ENCODE data around the gene PPP6R2. TPM values are rescaled to one million over a fixed set of nuclear protein-coding genes. Genes with fewer than 3 reads are reported as not detected.
A peak's percentile ranks its signal among the peaks of the same experiment; 100 is the strongest.

PPP6R2 gene
- polyA plus RNA-seq (ENCODE audit: insufficient read depth in 1 of 5, insufficient read length in 5 of 5, low replicate concordance in 1 of 5), result 10 to 100 TPM; 33.1 to 54.7 (median 41.0) TPM
- long read RNA-seq, donor 1, full-length matches to known transcripts, result 12 of 34 reads
- long read RNA-seq, donor 1, partial matches to known transcripts, result 22 of 34 reads
- long read RNA-seq, donor 1, other reads (novel, unspliced or antisense), result 0 of 34 reads
- long read RNA-seq, donor 2, full-length matches to known transcripts, result 5 of 5 reads
- long read RNA-seq, donor 2, partial matches to known transcripts, result 0 of 5 reads
- long read RNA-seq, donor 2, other reads (novel, unspliced or antisense), result 0 of 5 reads
- long read RNA-seq, donor 3, full-length matches to known transcripts, result 5 of 12 reads
- long read RNA-seq, donor 3, partial matches to known transcripts, result 7 of 12 reads
- long read RNA-seq, donor 3, other reads (novel, unspliced or antisense), result 0 of 12 reads
- long read RNA-seq, donor 4, partial matches to known transcripts, result 31 of 33 reads
- long read RNA-seq, donor 4, other reads (novel, unspliced or antisense), result 0 of 33 reads
- long read RNA-seq, donor 5, partial matches to known transcripts, result 31 of 34 reads
- long read RNA-seq, donor 5, other reads (novel, unspliced or antisense), result 0 of 34 reads
- long read RNA-seq, donor 6, full-length matches to known transcripts, result 6 of 50 reads
- long read RNA-seq, donor 6, partial matches to known transcripts, result 44 of 50 reads
- long read RNA-seq, donor 6, other reads (novel, unspliced or antisense), result 0 of 50 reads
- long read RNA-seq, donor 7, full-length matches to known transcripts, result 4 of 33 reads
- long read RNA-seq, donor 7, partial matches to known transcripts, result 29 of 33 reads
- long read RNA-seq, donor 7, other reads (novel, unspliced or antisense), result 0 of 33 reads
- long read RNA-seq, donor 8, full-length matches to known transcripts, result 2 of 2 reads
- long read RNA-seq, donor 8, partial matches to known transcripts, result 0 of 2 reads
- long read RNA-seq, donor 8, other reads (novel, unspliced or antisense), result 0 of 2 reads

DNA sequence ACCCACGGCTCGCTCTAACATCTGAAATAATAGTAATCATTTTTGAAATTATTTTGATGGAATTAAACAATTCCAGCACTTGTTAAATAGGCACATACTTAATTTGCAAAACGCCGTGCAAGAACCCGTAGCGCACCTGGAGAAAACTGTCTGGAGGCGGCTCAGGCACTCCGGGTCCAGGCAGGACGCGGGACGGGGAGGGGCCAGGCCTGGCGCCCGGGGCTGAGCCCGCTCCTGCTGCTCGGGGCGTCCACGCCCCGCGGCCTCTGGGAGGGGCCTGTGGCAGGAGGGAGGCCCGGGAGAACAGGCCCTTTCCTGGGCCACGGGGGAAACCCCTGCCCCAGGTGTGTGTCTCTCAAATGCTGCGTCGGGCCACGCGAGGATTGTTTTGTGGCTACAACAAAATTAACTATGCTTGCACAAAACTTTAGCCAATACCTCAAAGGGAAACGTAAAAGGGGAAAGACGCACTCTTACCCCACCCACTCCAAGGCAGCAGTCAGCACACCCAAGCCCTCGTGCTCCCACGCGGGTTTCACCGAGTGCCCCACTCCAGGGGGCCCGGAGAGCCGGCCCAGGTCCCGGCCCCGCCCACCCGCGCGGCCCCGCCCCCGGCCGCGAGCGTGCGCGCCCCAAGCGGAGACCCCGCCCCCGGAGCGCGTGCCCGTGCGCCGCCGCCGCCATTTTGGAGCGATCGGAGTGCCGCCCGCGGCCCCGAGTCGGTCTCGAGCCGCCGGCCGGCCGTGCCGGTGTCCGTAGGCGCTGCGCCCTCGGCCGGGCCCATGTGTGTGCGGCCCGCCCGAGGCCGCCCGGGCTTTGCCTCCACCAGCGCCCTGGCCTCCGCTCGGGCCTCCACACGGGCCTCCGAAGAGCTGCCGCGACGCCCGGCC, at the start of gene PPP6R2:
Gene PPP6R2 (plus strand): TSS at position 677 of the 890 bp plus-strand sequence. CDS start 50,582 bp downstream, outside the sequence.
- DNase-seq, result peak; percentile 53 to 62

DNA sequence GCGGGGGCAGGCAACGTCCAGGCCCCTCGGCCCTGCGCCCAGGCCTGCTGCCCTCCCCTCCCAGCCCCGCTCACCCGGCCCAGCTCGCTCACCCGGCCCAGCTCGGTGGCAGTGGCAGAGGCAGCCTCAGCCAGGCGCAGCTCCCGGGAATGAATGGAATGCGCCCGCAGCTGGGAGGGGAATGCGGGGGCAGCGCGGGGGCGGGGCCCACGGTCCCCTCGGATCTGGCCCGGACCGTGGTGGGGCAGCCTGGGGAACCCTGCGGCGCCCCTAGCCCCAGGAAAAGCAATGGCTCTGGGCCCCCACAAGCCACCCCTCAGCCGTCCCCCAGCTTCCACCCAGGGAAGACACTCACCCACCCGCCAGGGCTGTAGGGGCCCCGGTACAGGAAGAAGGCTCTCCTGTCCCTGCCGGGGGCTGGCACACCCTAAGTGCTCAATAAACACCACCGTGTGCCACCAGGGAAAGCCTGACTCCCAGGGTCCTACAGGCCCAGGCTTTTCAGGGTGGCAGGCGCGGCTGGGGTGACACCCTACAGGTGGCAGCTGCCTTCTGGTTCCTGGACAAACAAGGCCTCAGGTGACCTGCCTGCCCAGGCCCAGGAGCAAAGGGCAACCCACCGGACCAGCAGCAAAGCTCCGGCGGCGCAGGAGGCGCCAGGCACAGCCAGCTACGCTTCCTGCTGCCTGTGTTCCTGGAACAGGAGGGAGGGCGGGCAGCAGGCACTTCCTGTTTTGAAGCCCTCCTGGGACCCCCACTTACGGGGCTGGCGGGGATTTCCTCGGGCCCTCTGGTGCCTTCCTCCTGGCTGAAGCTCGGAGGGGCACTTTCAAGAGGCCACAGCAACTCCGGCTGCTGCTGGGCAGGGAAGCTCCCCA, 49.4 kb upstream of the PPP6R2 start:
- DNase-seq, result peak; percentile 58 to 76

DNA sequence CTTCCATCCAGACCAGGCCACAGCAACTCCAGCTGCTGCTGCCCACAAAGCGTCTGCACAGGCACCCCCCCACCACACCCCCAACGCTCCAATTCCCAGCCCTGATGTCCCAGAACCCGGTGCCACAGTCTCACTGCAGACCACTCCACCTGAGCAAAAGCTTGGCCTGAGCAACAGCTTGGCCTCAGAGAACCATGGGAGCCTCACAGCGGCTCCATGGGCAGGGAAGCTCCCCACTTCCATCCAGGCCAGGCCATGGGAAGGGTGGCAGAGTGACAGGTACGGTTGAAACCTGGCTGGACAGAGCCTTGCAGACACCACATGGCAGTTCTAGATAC, 48.8 kb upstream of the PPP6R2 start:
- DNase-seq, result no peak

GRCh38 chr22:50296658-50297490, 46.3 kb upstream of the PPP6R2 start:
- DNase-seq, result no peak

DNA sequence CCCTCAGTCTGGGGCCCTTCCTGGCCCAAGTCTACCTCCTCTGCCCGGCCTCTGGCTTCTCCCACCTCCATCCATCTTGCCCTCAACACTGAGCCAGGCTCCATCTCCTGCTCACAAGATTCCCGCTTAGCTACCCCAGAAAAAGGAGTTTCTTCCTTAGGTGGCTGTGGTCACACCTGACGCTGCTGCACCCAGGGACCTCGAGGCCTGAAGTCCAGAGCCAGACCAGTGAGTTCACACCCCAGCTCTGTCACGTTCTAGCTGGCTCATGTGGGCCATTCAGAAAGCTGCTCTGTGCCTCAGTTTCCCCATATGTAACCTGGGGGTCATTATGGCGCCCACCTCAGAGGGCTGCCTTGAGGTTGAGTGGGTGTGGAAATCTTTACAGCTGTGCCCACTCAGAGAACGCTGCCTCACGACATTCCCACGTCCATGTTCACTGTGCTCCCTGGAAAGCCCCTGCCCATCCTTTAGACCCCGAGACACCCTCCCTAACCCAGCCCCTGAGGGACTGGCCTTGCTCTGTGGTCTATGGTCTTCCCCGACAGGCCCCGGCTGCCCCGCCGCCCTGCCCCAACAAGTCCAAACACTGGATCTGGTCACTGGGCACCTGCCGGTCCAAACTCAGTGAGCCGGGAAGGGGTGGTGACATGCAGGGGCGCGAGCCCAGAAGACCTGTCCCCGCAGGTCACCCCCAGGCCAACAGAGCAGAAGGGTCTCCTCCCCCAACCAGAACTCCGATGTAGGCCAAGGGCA, 45.4 kb upstream of the PPP6R2 start:
- no peak for DNase-seq

DNA sequence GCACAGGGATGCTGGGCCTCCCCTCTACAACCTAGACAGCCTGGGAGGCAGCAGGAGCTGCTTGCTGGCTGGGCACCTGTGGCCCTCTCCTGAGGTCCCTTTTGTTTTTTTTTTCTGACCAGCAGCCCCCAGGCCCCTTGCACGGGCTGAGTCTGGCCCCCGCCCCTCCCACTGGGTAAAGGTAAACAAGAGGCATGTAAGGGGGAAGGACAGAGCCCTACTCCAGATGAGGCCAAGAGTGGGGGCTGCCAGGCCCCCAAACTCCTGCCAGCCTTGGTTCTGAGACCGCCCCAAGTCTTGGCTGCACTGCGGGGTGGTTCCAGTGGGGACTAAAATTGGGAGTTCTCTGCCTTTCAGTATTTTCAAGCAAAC, 44.9 kb upstream of the PPP6R2 start:
- no peak for DNase-seq

- DNase-seq, result no peak
Measured at GRCh38 chr22:50298937-50299784, 44.0 kb upstream of the PPP6R2 start.

GRCh38 chr22:50299785-50300619, 43.1 kb upstream of the PPP6R2 start:
- DNase-seq, result no peak

- DNase-seq, result no peak
Measured at GRCh38 chr22:50300620-50301257, 42.4 kb upstream of the PPP6R2 start.

DNA sequence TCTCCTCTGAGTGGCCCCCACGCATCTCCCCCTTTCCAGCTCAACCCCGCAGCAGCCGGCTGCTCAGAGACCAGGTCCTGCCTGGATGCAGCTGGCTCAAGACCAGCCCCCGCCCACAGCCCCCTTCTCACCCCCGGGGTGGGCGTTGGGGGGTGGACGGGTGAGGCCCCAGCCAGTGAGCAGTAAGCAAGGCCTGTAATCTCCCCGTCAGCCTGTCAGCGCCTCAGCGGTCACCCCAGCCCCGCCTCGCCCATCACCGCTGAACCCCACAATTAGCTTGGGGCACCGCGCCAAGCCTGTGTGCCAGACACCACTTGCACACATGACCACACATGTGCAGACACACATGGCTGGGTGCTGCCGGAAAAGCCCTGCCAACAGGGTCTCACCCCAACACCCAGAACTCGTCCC, 41.5 kb upstream of the PPP6R2 start:
- DNase-seq, result peak in 1 of 2 donors; percentile 53

DNA sequence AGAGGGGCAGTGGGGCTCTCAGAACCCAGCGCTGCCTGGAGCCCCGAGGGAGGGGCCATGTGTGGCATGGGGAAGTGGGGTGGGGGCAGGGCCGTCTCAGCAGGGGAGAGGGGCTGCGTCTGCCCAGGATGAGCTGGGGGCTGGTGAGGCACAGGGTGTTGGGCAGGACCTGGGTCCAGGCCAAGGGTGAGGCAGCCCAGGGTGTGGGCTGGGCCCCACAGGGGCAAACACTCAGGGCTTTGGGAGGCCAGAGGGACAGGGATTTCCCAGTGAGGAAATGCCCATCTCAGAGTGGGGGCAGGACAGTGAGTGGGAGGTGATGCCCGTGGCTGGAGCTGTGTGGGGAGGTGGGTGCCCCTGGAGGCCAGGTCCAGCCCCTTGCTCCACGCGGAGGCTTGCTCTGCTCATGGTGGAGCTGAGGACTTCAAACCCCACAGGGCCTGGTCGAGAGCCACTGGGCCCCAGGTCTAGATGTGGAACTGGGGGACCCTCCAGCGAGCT, 41.0 kb upstream of the PPP6R2 start:
- DNase-seq, result no peak

DNA sequence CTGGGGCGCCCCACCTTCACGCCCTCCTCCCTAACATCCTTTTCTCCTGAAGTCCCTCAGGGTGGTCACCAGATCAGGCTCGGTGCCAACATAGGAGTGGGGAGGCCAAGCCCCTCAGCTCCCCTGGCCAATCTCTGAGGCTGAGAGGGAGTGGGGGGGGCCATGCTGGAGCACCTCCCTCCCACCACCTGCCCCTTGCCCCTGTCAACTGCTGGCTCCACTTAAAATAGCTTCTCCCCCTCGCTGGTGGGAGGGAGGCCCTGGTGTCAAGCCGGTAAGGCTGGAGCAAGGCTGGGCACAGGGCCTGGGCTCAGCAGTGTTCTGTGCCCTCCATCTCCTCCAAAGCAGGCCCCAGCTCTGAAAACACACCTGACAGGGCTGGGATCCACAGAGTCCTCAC, 40.6 kb upstream of the PPP6R2 start:
- DNase-seq, result no peak

DNA sequence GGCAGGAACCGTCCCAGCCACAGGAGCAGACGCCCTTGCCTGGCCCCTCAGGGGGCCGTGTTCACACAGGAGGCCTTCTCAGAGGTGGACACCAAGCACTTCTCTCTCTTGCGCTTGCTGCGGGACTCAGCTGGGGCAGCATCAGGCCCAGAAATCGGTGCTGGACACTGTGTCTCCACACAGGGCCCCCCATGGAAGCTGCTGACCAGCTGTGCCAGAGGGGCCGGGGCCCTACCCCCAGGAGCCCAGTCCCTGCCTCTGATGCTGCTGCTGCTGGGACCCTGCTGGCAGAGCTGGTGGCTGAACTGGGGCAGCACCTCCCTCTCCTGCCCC, 39.6 kb upstream of the PPP6R2 start:
- no peak for DNase-seq

- DNase-seq, result no peak
Measured at GRCh38 chr22:50303848-50304527, 39.1 kb upstream of the PPP6R2 start.

DNA sequence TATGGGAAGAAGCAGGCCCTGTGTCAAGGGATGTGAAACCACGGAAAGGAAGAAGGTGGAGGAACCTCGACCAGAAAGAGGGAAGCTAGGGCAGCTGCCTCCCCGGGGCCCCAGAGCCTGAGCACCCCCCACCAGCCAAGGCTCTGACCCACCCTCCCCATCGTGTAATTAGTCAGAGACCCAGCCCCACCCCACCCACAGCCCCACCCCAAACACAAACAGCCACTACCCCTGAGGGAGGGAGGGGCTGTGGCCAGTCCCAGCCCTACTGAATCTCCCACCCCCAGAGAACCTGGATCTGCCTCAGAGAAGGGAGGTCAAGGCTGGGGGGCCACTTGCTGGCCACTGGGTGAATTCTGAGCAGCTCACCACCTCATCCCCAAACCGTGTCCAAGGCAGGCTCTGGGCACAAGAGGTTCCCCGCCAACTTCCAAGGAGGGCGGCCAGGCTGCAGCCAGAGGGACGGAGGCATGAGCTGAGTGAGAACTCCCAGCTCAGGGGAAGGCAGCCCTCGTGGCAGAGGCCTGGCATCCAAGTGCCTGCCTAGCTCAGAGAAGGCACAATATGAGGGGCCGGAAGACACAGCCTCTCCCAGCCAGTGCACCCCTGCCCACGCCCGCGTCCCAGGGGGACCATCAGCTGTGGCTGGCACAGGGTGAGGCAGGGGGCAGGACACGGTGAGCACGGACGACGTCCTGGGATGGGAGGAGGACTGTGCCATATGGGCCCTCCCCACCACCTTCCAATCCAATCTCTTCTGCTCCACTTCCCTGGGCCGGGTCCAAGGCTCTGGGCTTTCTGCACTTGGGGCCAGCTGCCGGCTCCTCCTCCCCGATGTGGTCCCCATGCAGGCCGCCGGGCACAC, 38.4 kb upstream of the PPP6R2 start:
- no peak for DNase-seq

All from right lung (tissue), 10 donors.